HG03064 (cell line): ENCODE measurements around the gene TBRG4.

ENCODE experiments used
- ATAC-seq: cut with Tn5 transposase; IDR thresholded peaks from one replicate; pipeline ENCODE4 v1.9.1; 2021; ENCODE audit warnings: low read depth; ENCODE audit not compliant: unreplicated experiment

TBRG4 gene

GRCh38 chr7:45098983-45099839 lies 12.3 kb downstream of the TBRG4 start:
- ATAC-seq = no peak

DNA sequence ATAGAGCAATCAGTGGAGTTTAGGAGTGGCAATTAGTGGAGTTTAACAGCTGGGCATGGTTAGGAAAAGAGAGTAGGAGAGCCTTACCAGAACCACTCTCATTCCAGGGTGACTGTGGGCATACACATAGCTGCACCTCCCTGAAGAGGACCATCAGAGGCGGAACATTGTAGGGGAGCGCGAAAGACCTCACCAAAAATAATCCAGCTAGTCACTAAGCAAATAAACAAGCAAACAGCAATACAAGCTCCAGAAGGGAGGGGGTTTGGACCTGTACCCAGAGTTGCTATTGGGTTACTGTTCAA lies 18.6 kb downstream of the TBRG4 start:
- ATAC-seq = no peak

GRCh38 chr7:45092100-45092930 lies 19.2 kb downstream of the TBRG4 start:
- ATAC-seq = no peak

DNA sequence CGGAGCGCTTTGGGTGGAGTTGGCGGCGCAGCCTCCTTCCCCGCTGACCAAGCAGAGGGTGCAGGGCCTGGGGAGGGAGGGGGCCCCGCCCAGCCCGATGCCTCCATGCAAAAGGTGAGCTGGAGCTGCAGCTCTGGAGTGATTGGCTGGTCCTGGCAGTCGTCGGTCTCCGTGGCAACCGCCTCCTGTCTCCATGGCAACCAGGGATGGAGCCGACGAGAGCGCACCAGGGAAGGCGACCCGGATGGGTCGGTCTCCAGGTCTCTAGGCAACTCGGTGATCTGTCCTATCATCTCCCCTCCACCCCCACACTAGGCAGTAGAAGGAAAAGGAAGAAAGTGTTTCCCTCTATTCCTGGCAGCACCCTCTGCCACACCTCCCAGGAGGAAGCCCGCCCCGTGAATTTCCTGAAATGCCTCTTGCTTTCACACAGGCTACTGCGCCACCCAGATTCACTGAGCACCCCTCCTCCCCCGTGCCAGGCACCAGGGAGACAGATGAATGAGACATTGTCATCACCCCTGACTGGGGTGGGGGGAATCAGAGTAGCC lies 22.1 kb downstream of the TBRG4 start:
- no peak for ATAC-seq

DNA sequence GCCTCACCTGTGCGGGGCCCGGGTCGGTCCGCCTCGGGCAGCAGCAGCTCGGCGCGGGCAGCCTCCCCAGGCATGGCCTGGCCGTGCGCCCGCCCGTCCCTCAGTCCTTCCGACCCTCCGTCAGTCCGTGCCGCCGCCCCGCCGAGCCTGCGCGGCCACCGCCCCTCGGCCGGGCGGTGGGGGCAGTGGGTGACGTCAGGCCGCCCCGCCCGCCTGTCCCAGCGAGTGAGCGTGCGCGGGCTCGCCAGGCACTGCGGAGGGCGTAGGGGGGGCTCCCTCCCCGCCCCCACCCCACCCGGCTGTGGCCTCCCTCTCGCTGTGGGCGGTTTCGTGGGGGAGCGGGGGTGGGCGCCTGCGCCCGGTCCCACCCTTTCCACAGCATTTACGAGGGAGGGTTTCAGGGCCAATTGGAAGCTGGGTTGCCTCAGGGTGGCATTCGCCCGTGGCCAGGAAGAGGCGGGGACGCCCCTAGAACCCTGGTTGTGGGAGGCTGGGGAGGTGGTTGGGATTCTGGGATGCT lies 22.6 kb downstream of the TBRG4 start, which contains the start of gene NACAD:
TSS of gene NACAD (minus strand) at position 149 of the 520 bp plus-strand sequence. CDS start at position 74, 75 bp downstream.
- no peak for ATAC-seq

GRCh38 chr7:45088146-45088701 lies 23.3 kb downstream of the TBRG4 start:
- no peak for ATAC-seq

GRCh38 chr7:45087301-45088145 lies 24.0 kb downstream of the TBRG4 start:
- no peak for ATAC-seq

DNA sequence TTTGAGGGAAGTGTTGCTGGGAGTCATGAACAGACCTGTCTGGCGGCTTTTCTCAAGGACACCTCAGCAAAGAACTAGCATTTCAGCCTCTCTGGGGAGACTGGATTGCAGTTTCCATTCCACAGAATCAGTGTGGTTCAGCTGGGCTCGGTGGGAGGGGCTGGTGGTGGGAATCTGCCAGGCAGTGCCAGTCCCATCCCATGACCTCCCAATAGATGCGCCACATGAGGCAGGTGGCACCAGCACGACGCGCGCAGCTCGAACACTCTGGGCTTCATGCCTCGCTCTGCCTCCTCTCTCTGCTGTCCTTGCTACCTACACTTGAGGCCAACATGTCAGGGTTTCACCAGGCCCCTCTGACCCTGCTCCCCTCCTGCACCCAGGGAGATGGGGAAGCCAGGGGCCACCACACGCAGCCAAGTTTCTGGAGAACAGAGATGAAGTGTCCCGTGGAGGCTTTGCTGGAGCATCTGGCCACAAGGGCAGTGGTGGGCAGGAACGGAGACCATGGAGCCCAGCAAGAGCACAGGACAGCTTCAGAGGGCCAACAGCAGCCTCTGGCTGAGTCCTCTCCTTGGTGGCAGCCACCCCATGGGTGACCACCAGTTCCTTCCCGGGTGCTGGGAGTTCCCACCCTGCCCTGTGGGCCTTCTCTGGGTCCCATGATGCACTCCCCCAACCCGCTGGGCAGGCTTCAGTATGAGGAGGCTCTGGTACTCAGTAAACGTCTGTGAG lies 25.0 kb downstream of the TBRG4 start:
- no peak for ATAC-seq

GRCh38 chr7:45085619-45086200 lies 25.8 kb downstream of the TBRG4 start:
- ATAC-seq = no peak

DNA sequence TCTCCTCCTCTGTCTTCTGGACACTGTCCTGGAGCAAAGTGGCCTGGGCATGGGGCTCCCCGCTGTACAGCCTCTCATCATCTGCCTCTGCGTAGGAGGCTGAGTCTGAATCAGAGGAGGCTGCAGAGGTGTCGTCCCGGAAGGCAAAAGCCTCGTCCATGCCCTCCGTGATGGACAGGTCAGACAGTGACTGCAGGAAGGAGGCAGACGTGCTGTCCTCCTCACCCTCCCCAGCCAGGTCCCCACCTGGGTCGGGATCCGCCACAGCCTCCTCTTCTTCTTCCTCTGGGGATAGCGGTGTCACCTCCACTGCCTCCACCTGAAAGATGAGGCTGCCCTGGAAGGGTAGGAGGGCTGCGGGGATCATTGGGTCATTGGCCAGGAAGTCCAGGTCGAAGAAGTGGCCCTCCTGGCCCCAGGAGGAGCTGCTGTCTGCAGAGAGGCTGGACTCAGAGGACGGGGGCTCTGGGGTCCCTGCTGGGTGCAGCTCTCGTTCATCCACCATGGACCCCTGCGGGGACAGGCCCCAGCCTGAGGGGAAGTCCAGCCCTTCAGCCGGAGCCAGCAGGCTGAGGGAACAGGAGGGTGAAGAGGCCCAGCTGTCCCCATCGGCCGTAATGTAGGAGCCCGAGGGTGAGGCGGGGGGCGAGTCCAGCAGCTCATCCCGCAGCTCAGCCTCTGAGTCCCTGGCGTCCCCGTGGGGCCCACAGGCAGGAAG lies 26.4 kb downstream of the TBRG4 start:
- no peak for ATAC-seq

DNA sequence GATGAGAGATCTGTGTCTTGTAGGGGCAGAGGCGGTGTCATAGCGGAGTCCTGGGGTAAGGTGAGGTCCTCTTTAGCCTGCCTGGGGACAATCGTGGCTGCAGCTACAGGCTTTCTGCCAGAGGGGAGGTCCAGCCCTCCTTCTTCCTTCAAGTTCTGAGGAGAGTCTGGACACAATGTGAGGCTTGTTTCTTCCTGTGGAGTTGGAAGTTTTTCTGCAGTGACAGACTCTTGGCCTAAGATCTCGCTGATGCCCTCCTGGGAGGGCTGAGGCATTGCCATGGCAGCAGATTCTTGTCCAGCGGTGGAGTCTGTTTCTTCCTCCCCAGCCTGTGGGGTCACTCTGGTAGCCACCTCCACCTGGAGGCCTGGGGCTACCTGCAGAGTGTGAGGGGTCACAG lies 27.2 kb downstream of the TBRG4 start:
- ATAC-seq = no peak

GRCh38 chr7:45082831-45083331 lies 28.6 kb downstream of the TBRG4 start:
- ATAC-seq = no peak

GRCh38 chr7:45082031-45082830 lies 29.3 kb downstream of the TBRG4 start:
- no peak for ATAC-seq

DNA sequence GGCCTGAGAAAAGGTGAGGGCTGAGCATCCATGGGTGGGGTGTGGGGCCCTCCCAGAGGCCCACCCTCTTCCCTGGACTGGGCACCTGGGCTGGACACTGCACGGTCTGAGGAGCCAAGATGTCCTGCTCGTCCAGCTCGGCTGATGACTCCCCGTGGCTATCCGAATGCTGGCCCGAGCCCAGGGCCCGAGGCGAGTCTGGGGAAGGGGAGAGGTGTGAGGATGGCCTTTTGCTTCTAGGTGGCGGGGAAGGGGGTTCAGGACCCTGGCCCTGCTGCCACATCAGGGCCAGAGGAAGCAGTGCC lies 29.9 kb downstream of the TBRG4 start:
- no peak for ATAC-seq

DNA sequence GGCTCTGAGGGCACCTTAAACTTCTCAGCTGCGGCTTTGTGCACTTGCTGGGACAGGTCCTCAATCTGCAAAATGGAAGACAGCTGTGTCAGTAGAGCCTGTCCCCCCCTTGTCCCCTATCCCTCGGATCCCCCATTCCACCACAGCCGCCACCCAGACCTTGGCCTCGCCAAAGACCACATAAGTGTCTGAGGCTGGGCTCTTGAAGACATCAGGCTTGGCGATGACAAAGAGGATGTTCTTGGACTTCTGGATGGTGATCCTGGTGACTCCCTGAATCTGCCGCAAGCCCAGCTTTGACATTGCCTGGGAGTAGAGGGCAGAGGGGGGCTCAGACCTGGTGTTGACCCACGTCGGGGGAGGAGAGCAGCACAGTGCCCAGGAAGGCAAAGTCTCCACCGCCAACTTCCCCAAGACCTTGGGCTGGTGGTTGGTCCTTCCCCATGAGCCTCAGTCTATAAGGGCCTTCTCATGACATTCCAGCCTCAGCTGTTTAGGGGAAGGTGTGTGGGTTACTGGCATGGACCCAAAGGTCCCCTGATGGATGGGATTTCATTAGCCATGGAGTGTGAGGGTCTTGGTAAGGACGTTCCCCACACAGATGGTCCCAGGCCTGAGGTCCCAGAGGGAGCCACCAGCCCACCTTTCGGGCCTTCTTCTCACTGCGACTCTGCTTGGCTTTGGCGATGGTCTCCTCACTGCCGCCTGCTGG lies 30.4 kb downstream of the TBRG4 start:
- ATAC-seq = no peak

DNA sequence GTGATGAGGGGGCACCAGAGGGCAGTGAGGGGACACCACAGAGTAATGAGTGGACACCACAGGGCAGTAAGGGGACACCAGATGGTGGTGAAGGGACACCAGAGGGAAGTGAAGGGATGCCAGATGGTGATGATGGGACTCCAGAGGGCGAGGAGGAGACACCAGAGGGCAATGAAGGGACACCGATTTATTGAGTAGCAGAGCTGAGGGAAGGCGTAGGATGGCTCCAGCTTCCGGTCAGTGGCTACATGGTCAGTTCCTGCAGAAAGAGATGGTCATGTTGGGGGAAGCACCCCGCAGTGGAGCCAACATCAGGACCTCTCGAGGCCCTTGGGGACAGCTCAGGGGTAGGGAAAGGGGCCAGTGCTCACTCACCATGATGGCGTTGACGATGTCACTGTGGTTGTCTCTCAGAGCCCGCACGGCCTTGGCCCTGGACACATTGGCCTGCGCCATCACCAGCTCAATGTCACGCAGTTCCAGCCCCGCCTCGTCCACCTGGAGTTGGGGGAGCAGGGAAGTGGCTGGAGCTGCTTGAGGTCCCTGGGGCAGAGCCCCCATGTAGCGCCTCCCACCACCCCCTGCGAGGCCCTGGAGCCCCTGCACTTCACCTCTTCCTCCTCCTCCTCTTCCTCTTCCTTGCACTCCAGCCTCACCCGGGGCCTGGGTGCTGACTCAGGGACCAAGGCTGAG lies 31.1 kb downstream of the TBRG4 start:
- ATAC-seq = no peak
